Neural progenitor cell (in vitro differentiated cells): Measurements from ENCODE around the gene PATJ. TPM values are rescaled to one million over a fixed set of nuclear protein-coding genes. Genes with fewer than 3 reads are reported as not detected.

Source experiments
- DNase-seq: peaks from one replicate; pipeline ENCODE4 v3.0.0-alpha.2; 2016; ENCODE audit warnings: low spot score
- H2AFZ ChIP-seq: fragments of 200-600 bp; sonication (generic); replicated peaks from 2 replicates; pipeline ENCODE4 v1.6.1; 2016; ENCODE audit warnings: antibody characterized with exemption
- H3F3A ChIP-seq: fragments of 200-600 bp; sonication (generic); 2 replicates; pipeline ENCODE4 v1.6.1; 2016; ENCODE audit warnings: antibody characterized with exemption, low read depth
- H3K27ac ChIP-seq: fragments of 200-600 bp; sonication (generic); 2 replicates; pipeline ENCODE4 v1.5.1; 2016; ENCODE audit warnings: mild to moderate bottlenecking
- H3K27me3 ChIP-seq: fragments of 200-600 bp; sonication (generic); 2 replicates; pipeline ENCODE4 v1.6.1; 2016; ENCODE audit warnings: mild to moderate bottlenecking, moderate library complexity
- H3K36me3 ChIP-seq: fragments of 200-600 bp; sonication (generic); 2 replicates; pipeline ENCODE4 v1.5.1; 2016
- H3K4me1 ChIP-seq: fragments of 200-600 bp; sonication (generic); 2 replicates; pipeline ENCODE4 v1.6.1; 2016; ENCODE audit warnings: mixed run types
- H3K4me2 ChIP-seq: fragments of 200-600 bp; sonication (generic); 2 replicates; pipeline ENCODE4 v1.6.1; 2016
- H3K4me3 ChIP-seq: fragments of 200-600 bp; sonication (generic); 2 replicates; pipeline ENCODE4 v1.5.1; 2016
- H3K79me2 ChIP-seq: fragments of 200-600 bp; sonication (generic); 2 replicates; pipeline ENCODE4 v1.6.1; 2016; ENCODE audit warnings: low read depth
- H3K9ac ChIP-seq: fragments of 200-600 bp; sonication (generic); 2 replicates; pipeline ENCODE4 v1.6.1; 2016
- H3K9me3 ChIP-seq: fragments of 200-600 bp; sonication (generic); 2 replicates; pipeline ENCODE4 v1.5.1; 2016; ENCODE audit warnings: low read depth
- H4K20me1 ChIP-seq: fragments of 200-600 bp; sonication (generic); 2 replicates; pipeline ENCODE4 v1.6.1; 2016; ENCODE audit warnings: low read depth
- H3K27ac Mint-ChIP-seq: 3 replicates; pipeline ENCODE4 v1.8.0; 2021; ENCODE audit warnings: mixed read lengths
- H3K27me3 Mint-ChIP-seq: 2 replicates; pipeline ENCODE4 v1.8.0; 2022; ENCODE audit warnings: low read depth, mild to moderate bottlenecking, inconsistent platforms, moderate library complexity, mixed read lengths; ENCODE audit not compliant: insufficient read depth
- H3K36me3 Mint-ChIP-seq: 3 replicates; pipeline ENCODE4 v1.8.0; 2021; ENCODE audit warnings: mixed read lengths
- H3K4me1 Mint-ChIP-seq: 3 replicates; pipeline ENCODE4 v1.8.0; 2021; ENCODE audit warnings: mixed read lengths
- H3K4me3 Mint-ChIP-seq: 3 replicates; pipeline ENCODE4 v1.8.0; 2021; ENCODE audit warnings: mild to moderate bottlenecking, moderate library complexity, mixed read lengths
- H3K9me3 Mint-ChIP-seq: 3 replicates; pipeline ENCODE4 v1.8.0; 2020; ENCODE audit warnings: mixed read lengths
- EZH2 ChIP-seq: fragments of 200-600 bp; sonication (generic); IDR thresholded peaks from 2 replicates; pipeline ENCODE4 v1.6.1; 2017; ENCODE audit warnings: antibody characterized with exemption, mild to moderate bottlenecking, moderate library complexity
- EZH2phosphoT487 ChIP-seq: fragments of 200-600 bp; sonication (generic); IDR thresholded peaks from 2 replicates; pipeline ENCODE4 v1.6.1; 2017; ENCODE audit warnings: antibody characterized with exemption
- total RNA-seq: library from RNA; depleted of rRNA; stranded (reverse); fragments of >200 nt; gene quantifications from 2 replicates; pipeline ENCODE4 v1.2.3, GENCODE V29; 2015; ENCODE audit warnings: low replicate concordance
- TF ChIP-seq, protein P1 (sequence below): fragments of 200-600 bp; sonication (generic); IDR thresholded peaks from 2 replicates; pipeline ENCODE4 v1.5.1; 2017; ENCODE audit warnings: antibody characterized with exemption, mild to moderate bottlenecking

PATJ gene, protein sequence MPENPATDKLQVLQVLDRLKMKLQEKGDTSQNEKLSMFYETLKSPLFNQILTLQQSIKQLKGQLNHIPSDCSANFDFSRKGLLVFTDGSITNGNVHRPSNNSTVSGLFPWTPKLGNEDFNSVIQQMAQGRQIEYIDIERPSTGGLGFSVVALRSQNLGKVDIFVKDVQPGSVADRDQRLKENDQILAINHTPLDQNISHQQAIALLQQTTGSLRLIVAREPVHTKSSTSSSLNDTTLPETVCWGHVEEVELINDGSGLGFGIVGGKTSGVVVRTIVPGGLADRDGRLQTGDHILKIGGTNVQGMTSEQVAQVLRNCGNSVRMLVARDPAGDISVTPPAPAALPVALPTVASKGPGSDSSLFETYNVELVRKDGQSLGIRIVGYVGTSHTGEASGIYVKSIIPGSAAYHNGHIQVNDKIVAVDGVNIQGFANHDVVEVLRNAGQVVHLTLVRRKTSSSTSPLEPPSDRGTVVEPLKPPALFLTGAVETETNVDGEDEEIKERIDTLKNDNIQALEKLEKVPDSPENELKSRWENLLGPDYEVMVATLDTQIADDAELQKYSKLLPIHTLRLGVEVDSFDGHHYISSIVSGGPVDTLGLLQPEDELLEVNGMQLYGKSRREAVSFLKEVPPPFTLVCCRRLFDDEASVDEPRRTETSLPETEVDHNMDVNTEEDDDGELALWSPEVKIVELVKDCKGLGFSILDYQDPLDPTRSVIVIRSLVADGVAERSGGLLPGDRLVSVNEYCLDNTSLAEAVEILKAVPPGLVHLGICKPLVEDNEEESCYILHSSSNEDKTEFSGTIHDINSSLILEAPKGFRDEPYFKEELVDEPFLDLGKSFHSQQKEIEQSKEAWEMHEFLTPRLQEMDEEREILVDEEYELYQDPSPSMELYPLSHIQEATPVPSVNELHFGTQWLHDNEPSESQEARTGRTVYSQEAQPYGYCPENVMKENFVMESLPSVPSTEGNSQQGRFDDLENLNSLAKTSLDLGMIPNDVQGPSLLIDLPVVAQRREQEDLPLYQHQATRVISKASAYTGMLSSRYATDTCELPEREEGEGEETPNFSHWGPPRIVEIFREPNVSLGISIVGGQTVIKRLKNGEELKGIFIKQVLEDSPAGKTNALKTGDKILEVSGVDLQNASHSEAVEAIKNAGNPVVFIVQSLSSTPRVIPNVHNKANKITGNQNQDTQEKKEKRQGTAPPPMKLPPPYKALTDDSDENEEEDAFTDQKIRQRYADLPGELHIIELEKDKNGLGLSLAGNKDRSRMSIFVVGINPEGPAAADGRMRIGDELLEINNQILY (N-terminal part only)
- 24.3 and 24.8 TPM in 2 replicates for total RNA-seq

DNA sequence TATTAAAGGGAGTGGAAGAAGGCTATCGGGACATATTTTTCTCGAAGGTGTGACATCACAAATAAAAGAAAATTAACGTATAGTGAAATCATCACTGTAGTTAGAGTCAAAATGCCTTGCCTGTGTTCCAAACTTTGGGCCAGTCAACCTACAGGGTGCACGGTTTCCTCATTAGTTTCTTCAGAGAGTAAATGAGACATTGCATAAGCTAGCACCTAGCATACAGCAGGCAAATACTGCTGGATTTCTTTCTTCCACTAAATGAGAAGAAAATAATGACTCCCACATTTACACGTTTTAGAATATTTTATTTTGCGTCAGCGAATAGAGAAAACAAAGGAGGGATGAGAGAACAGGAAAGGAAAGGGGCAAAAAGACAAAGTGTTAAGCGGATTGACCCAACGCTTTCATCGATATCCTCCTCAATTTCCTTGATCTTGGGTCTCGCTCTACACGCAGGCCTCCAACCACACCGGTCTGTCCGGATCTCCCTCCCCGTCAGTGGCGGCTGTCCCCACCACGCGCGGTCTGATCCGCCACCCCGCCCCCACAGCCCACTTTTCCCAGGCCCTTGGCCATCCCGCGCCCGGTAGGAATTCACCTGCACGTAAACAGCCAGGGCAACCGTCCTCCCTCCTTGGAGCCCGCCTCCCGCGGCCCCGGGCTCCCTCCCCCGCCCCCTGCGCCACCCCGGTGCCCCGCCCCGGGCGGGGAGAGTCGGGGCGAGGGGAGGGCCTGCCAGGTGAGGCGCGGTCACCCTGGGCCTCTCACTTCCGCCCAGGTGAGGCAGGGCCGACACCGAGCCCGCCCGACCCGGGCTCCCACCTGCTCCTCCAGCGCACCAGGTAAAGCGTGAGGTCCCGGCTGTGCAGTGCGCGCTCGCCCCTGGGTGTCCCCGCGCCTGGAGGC, at the start of gene PATJ:
Gene PATJ (plus strand): TSS at position 770 of the 909 bp plus-strand sequence. CDS start 20,413 bp downstream, outside the sequence.
- Histone ChIP-seq H3K9ac (no peak within 1 kb of the TSS), H3K27ac (no peak within 1 kb of the TSS), H3K79me2 (peaks cover 39% of the 10 kb centered on the region), H3F3A (peaks cover 19% of the 10 kb centered on the region), H3K36me3 (no peaks in the 10 kb centered on the region), H3K9me3 (no peaks in the 10 kb centered on the region), H3K4me3 (peak within 1 kb of the TSS; percentile 81), H3K4me2 (peak within 1 kb of the TSS; percentile 79), H4K20me1 (no peaks in the 10 kb centered on the region), H2AFZ (peak within 1 kb of the TSS; percentile 96), H3K4me1 (peaks cover 18% of the 10 kb centered on the region), H3K27me3 (no peaks in the 10 kb centered on the region)
- no peaks in the 10 kb centered on the region for H3K9me3 Mint-ChIP-seq
- peaks cover 14% of the 10 kb centered on the region for H3K4me1 Mint-ChIP-seq
- TF ChIP-seq EZH2phosphoT487 (no peak), EZH2 (no peak)
- TF ChIP-seq, protein P1, sequence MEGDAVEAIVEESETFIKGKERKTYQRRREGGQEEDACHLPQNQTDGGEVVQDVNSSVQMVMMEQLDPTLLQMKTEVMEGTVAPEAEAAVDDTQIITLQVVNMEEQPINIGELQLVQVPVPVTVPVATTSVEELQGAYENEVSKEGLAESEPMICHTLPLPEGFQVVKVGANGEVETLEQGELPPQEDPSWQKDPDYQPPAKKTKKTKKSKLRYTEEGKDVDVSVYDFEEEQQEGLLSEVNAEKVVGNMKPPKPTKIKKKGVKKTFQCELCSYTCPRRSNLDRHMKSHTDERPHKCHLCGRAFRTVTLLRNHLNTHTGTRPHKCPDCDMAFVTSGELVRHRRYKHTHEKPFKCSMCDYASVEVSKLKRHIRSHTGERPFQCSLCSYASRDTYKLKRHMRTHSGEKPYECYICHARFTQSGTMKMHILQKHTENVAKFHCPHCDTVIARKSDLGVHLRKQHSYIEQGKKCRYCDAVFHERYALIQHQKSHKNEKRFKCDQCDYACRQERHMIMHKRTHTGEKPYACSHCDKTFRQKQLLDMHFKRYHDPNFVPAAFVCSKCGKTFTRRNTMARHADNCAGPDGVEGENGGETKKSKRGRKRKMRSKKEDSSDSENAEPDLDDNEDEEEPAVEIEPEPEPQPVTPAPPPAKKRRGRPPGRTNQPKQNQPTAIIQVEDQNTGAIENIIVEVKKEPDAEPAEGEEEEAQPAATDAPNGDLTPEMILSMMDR, result no peak
- peak within 1 kb of the TSS; percentile 97 for H3K27ac Mint-ChIP-seq
- DNase-seq, result peak; percentile 65
- peak within 1 kb of the TSS; percentile 97 for H3K4me3 Mint-ChIP-seq
- no peaks in the 10 kb centered on the region for H3K36me3 Mint-ChIP-seq
- peaks cover 10% of the 10 kb centered on the region for H3K27me3 Mint-ChIP-seq

DNA sequence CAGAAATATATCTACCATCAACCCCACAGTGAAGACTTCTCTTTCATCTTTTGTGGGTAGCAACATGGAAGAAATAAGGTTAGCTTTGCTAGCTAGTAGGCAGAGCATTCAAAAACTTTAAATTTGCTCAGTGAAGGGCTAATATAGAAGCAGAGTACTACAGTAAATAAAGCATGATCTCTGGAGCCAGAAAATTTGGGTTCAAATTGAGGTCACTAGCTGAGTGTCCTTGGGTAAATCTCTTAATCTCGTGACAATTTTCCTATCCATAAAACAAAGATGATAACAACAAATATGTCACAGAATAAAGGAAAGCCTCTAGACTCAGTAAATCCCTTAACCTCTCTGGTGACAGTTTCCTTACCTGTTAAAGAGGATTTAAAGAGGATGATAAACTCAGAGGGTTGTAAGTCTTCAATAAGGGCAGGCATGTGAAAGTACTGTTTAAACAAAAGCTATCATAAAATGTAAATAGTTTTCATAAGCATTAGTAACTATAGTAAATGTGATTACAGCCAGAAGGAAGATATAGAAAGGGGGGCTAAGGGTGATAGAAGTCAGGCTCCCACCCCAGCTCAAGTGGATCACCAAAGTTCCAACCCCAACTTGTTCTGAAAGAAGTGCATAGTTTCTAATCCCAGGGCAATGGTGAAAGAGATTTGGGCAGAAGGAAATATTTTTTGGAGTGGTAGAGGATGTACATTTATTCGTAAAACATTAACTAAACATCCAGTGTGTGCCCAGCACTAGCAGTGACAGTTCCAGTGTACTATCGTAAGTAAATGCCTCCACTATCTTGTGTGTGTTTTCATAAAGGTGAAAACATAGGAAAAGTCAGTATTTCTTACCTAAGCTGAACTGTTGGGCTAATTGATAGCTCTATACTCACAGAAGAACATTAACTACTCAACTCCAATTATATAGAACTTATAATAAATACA, 42.1 kb upstream of the PATJ start:
- H3F3A ChIP-seq, result no peaks in the 10 kb centered on the region
- H3K27ac ChIP-seq, result no peak overlapping the region
- no peak for DNase-seq
- H3K4me3 ChIP-seq, result no peak overlapping the region
- no peaks in the 10 kb centered on the region for H3K4me1 ChIP-seq
- H3K27me3 ChIP-seq, result no peaks in the 10 kb centered on the region
- Mint-ChIP-seq H3K4me1 (no peaks in the 10 kb centered on the region), H3K4me3 (no peak overlapping the region), H3K27ac (no peak overlapping the region), H3K36me3 (peaks cover 22% of the 10 kb centered on the region), H3K27me3 (no peaks in the 10 kb centered on the region), H3K9me3 (no peaks in the 10 kb centered on the region)
- H3K36me3 ChIP-seq, result peaks cover 4% of the 10 kb centered on the region
- no peak overlapping the region for H3K9ac ChIP-seq
- no peak overlapping the region for H3K4me2 ChIP-seq
- no peak overlapping the region for H2AFZ ChIP-seq
- H3K79me2 ChIP-seq, result no peaks in the 10 kb centered on the region
- no peaks in the 10 kb centered on the region for H3K9me3 ChIP-seq
- no peaks in the 10 kb centered on the region for H4K20me1 ChIP-seq
- TF ChIP-seq, protein P1, result no peak
- TF ChIP-seq EZH2phosphoT487, result no peak
- TF ChIP-seq EZH2, result no peak
